HG03439 (cell line): Measurements from ENCODE around the gene OSGEP.

Source experiments
- ATAC-seq: cut with Tn5 transposase; IDR thresholded peaks from one replicate; pipeline ENCODE4 v1.9.1; 2021; ENCODE audit warnings: mild to moderate bottlenecking, moderate library complexity; ENCODE audit not compliant: unreplicated experiment

OSGEP gene

DNA sequence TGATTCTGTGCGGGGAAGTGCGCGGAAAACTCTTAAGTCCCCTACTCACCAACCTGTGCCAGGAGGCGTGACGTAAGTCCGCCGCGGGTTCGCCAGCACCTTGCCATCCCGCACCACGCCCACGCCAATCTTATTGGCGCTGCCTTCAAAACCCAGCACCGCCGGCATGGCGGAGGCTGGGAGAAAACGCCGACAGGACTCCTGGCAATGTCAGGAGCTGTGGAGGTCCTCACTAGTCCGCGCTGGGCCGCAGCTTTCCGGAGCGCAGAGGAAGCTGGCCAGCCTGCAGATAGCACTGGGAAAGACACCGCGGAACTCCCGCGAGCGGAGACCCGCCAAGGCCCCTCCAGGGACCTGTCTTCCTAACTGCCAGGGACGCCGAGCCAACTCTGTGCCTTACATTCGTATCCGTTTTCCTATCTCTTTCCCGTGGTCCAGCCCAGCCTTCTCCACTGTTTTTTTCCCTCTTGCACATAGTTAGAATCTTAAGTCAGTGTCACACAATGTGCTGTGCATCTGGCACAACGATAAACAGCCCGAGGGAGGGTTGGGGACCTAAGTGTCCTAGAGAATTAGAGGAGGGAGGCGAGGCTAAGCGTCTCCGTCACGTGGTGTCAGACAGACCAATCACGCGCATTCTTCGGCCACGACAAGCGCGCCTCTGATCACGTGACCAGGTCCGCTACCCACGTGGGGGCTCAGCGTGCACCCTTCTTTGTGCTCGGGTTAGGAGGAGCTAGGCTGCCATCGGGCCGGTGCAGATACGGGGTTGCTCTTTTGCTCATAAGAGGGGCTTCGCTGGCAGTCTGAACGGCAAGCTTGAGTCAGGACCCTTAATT lies at the start of gene OSGEP, which contains the start of gene APEX1:
OSGEP (minus strand) TSS at position 297 of the 839 bp plus-strand sequence; CDS start at position 168, 129 bp downstream.
APEX1 (plus strand) TSS at position 711 of the 839 bp plus-strand sequence. CDS start 420 bp downstream, outside the sequence.
- ATAC-seq: peak; percentile 88

DNA sequence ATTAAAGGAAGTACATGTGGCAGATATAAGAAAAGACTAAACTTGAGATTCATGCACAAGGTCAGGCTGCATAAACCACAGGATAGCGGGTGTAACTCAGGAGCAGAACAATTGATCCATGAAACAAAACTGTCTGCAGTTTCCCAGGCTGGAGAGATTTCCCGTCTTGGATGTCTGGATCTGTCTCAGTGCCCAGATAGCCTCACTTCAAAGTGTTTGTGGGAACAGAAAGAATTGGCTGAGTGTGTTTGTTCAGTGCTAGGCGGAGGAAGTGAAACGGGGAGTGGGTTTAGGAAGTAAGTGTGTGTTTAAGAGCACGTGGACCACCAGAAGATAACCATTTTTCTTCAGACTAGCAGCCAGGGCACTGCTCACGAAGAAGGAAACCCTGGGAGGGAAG lies 49.3 kb upstream of the OSGEP start:
- ATAC-seq: no peak

GRCh38 chr14:20501346-20501745 lies 46.7 kb upstream of the OSGEP start:
- no peak for ATAC-seq

DNA sequence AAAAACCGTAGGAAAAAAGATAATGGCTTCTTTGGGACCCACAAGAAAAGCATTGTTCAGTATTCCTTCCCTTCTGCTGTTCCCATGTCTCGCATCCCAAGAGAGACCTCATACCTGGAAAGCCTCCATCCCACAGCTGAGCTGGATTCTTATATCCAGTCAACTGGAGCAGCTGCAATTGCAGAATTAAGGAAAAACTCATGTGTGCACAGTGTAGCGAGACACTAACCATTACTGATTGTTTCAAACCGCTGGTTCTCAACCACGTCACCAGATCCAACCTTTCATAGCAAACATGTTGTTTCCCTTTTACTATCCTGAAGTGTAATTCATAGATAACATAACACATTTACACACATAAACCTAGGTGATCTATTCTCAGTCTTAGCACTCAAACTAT lies 45.3 kb upstream of the OSGEP start:
- no peak for ATAC-seq

GRCh38 chr14:20499108-20499507 lies 44.5 kb upstream of the OSGEP start:
- ATAC-seq: no peak

GRCh38 chr14:20498622-20499021 lies 44.0 kb upstream of the OSGEP start:
- ATAC-seq: no peak

GRCh38 chr14:20494935-20495766 lies 40.5 kb upstream of the OSGEP start:
- ATAC-seq: no peak

GRCh38 chr14:20493634-20494033 lies 39.0 kb upstream of the OSGEP start:
- ATAC-seq: no peak

- ATAC-seq: no peak
Measured at GRCh38 chr14:20492486-20492885, 37.9 kb upstream of the OSGEP start.

- no peak for ATAC-seq
Measured at GRCh38 chr14:20490563-20490962, 36.0 kb upstream of the OSGEP start.

DNA sequence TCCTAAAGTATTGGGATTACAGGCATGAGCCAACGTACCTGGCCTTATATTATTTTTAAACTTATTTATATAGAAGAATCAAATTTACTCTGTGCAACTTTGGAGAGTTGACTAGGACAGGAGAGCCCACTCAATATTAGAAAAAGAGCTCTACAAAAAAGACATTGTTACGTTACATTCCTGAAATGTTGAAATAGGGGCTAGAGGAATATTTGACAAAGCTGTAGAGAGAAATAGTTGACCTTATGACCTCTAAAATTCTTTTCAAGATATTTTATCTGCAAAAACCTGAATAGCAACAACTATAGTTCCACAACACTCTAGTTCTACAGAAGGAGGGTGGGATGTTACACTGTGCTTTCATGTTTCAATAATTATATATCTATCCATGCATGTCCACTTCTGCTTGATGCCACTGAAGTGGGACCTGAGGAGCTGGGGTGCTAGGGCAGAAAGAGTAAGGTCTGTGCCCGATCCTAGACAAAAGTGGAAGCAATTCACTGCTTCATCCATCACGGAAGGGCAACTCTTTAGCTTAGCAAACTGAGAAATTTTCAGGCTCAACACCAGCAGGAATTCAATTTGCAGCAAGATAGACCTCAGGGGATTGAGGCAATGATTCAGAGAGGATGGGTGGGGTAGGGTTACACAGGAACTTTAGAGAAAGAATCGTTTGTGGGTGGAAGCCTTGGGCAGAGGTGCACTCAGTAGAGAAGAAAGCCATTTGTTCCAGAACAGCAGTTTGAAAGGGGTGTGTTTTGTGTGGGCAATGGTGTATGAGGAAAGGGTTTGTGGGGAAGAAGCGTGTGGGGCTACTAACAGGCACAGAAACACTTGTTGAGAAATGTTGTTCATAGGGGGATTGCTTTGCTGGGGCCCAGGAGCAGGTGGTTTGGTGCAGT lies 34.7 kb upstream of the OSGEP start:
- no peak for ATAC-seq

DNA sequence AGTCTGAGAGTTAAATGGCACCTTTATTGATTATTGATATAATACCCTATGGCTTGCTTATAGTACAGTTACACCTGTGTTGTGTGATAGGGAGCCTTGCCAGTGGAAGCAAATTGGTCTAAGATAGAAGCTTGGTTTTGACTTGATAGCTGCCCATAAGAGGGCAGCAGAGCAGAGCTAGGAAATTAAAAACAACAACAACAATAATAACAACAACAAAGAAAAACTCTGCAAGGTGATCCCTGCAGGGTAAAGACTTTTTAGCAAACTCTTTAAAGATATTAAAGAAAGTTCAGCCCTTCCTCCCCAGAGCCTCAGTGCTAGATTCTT lies 32.7 kb upstream of the OSGEP start:
- no peak for ATAC-seq

GRCh38 chr14:20486684-20487395 lies 32.2 kb upstream of the OSGEP start:
- no peak for ATAC-seq

DNA sequence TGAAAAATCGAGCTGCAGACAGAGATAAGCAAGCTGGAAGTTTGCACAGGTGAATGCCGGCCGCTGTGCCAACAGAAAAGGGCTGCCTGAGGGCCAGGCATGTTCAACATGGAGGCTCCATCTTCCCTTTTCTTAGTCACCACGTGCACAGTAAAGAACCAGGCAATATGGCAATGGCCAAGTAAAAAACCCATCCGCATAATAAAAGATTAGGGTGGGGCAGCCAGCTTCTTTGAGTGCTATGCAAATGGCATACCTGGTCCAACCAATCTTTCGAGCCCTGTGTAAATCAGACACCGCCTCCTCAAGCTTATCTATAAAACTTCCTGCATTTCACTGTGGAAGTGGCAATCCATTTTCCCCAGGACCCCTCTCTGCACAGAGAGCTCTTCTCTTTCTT lies 31.3 kb upstream of the OSGEP start:
- ATAC-seq: no peak

GRCh38 chr14:20482382-20482781 lies 27.8 kb upstream of the OSGEP start:
- ATAC-seq: no peak

DNA sequence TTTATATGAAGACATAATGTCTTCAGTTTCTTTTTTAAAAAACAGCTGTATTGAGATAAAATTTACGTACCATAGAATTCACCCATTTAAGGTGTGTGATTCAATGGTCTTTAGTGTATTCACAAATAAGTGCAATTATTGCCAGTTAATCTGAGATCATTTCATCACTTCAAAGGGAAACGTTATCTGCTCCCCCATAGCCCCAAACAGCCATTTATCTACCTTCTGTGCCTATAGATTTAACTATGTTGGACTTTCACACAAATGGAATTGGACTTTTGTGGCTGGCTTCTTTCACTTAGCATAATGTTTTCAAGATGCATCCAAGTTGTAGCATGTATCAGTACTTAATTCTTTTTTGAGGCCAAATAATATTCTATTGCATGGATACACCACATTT lies 24.3 kb upstream of the OSGEP start:
- ATAC-seq: no peak

GRCh38 chr14:20477211-20477876 lies 22.7 kb upstream of the OSGEP start:
- no peak for ATAC-seq

- no peak for ATAC-seq
Measured at GRCh38 chr14:20476776-20477175, 22.2 kb upstream of the OSGEP start.

DNA sequence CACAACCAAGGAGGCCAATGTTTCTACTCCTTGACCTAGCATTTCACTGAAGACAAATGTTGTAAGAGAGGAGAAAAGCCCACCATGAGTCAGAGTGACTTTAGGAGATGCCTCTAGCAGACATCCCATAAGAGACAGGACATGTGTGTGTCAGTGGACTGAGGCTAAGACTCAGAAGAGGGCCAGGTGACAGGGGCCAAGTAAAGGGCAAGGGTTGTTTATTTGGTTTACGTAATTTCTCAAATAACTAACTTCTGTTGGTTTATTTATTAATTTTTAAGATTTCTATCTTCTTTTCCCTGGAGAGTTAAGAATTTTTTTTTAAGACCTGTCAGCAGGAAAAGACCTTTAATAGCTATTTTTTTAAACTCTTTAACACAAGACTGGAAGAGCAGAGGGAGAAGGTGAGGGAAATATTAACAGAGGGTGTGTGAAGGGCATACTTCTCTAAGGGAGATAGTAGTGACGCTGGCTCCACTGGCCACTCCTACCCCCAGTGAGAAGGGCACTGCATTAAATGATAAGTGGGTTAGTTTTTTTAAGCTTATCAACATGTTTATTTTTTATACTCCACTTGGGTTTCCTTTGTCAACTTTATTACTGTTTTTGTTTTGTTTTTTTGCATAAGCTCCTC lies 18.0 kb upstream of the OSGEP start:
- no peak for ATAC-seq

DNA sequence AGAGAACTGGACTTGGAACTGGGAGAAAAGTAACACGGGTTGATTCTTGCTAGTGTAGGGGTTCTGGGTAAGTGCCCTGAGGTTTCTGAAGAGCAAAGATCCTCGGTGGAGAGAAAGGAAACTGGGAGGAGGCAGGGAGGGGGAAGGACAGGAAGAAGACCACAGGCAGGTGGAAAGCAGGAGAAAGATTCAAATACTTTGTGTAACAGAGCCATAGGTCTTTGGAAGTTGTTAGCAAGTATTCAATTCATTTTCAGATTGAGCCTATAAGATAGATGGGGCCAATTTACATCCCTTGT lies 15.9 kb upstream of the OSGEP start:
- no peak for ATAC-seq
